ENCODE data around the gene LMAN2. TPM values are rescaled to one million over a fixed set of nuclear protein-coding genes. Genes with fewer than 3 reads are reported as not detected.

LMAN2 gene
- total RNA-seq, 1 donor from 2014 or later, result 252 TPM

DNA sequence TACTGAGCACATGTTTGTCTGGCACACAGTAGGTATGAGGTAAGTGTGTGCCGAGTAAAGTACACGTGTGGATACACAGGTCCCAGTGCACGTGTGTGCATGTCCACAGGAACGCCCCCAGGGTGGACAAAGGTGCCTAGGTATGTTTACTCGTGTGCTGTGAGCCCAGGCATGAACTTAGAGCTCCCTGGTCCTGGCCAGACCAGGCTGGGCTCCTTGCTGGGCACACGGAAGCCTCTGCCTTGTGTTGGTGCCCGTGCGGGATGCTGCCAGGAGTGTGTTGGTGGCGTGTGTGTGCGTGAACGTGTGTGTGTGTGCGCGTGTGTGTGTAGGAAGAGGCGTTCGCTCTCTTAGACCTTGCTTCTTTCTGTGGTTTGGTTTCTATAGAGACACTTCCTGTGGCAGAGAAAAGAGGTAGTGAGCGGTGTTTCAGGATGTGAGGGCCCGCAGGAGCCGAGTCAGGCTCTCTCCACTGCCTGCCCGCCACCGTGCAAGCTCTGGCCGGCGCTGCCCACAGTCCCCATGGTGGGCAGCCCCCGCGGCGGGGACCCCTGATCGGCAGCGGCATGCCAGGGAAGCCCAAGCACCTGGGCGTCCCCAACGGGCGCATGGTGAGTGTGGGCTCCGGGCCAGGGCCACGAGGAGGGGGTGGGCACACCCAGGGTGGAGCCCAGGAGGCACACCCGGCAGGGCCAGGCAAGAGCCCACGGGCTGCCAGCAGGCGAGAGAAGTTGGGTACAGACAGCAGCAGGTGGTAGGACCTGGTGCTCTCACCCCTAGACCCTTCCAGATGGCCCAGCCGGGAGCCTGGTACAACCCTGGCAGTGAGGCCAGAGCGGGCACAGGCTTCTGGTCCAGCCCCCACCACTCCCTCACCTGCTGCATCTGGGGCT, 6.2 kb upstream of the LMAN2 start, which contains the start of gene RGS14:
Gene RGS14 (plus strand): TSS at position 466 of the 893 bp plus-strand sequence. CDS start 101 bp downstream, at position 567.
- H3K4me3 ChIP-seq (ENCODE audit: low read depth, low read length), result no peak within 1 kb of the TSS
- TF ChIP-seq, protein P1, sequence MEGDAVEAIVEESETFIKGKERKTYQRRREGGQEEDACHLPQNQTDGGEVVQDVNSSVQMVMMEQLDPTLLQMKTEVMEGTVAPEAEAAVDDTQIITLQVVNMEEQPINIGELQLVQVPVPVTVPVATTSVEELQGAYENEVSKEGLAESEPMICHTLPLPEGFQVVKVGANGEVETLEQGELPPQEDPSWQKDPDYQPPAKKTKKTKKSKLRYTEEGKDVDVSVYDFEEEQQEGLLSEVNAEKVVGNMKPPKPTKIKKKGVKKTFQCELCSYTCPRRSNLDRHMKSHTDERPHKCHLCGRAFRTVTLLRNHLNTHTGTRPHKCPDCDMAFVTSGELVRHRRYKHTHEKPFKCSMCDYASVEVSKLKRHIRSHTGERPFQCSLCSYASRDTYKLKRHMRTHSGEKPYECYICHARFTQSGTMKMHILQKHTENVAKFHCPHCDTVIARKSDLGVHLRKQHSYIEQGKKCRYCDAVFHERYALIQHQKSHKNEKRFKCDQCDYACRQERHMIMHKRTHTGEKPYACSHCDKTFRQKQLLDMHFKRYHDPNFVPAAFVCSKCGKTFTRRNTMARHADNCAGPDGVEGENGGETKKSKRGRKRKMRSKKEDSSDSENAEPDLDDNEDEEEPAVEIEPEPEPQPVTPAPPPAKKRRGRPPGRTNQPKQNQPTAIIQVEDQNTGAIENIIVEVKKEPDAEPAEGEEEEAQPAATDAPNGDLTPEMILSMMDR (conservative IDR thresholded peaks at IDR 0.05; ENCODE audit: low read depth, low read length), result no peak
- DNase-seq (ENCODE audit: low read depth), result no peak

DNA sequence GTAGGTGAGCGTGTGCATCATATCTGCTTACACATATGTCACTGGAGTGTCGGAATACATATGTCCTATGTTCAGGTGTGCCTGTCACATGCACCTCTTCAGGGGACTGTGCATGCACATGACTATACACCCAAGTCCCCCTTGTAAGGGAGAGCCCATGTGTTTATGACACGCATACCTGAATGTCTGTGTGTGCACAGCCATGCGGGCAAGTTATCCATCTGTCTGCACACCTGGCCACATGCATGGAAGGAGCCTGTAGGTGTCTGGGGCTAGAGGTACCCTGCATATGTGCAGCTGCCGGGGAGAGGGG, 5.6 kb upstream of the LMAN2 start:
- TF ChIP-seq, protein P1 (conservative IDR thresholded peaks at IDR 0.05; ENCODE audit: low read depth, low read length), result no peak
- no peak overlapping the region for H3K4me3 ChIP-seq (ENCODE audit: low read depth, low read length)
- DNase-seq (ENCODE audit: low read depth), result no peak

DNA sequence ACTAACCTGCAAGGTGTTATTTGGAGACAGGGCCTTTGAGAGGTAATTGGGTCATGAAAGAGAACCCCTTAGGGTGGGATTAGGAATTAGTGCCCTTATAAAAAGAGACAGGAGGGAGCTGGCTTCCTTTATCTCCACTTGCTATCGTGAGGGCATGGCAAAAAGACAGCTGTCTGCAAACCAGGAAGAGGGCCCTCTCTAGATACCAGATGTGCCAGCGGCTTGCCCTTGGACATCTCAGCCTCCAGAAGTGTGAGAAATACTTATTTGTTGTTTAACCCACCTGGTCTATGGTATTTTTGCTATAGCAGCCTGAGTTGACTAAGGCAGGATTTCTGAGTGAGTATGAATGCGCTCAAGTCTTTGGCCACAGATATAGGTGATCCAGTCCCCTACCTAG, 5.3 kb upstream of the LMAN2 start:
- TF ChIP-seq, protein P1 (conservative IDR thresholded peaks at IDR 0.05; ENCODE audit: low read depth, low read length), result no peak
- no peak for DNase-seq (ENCODE audit: low read depth)
- H3K4me3 ChIP-seq (ENCODE audit: low read depth, low read length), result no peak overlapping the region

DNA sequence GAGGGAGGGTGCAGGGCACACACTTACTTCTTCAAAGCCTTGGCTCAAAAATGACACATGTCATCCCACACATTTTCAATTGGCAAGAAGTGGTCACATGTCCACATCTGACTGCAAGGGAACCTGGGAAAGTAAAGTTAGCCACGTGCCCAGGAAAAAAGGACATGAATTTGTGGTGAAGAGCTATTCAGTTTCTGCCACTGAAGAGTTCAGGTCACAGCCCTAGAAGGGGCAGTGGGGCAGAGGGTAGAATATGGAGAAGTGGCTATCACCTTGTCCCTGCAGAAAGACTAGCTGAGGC, 4.3 kb upstream of the LMAN2 start:
- DNase-seq (ENCODE audit: low read depth), result no peak
- no peak overlapping the region for H3K4me3 ChIP-seq (ENCODE audit: low read depth, low read length)
- TF ChIP-seq, protein P1 (conservative IDR thresholded peaks at IDR 0.05; ENCODE audit: low read depth, low read length), result no peak

DNA sequence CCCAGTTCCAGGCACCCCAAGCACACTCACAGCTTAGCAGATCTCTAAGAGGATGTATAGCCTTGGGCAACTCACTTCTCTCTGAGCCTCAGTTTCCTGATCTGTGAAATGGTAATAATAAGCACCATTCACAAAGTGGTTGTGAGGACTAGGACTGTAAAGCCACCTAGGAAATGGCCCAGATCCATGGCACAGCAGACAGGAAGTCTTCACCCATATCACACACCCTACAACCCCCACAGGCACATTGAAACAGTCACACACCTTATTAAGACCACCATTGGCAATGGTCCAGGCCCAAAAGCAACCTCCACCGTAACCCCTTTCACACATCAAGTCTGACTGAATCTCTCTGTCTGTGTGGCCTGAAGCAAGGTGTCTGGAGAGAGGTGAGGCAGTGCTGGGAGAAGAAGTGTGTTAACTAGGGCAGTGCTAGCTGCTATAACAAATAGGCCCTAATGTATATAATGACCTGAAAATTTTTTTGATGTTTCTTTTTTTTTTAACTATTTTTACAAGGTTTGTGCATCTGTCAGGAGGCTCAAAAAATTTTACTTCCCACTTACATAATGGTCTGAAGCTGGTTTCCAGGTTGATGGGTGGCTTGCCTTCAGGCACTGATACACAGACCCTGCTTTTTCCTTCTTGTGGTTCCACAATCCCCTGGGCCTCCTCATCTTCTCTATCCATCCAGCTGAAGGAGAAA, 3.8 kb upstream of the LMAN2 start:
- no peak overlapping the region for H3K4me3 ChIP-seq (ENCODE audit: low read depth, low read length)
- DNase-seq (ENCODE audit: low read depth), result no peak
- TF ChIP-seq, protein P1 (conservative IDR thresholded peaks at IDR 0.05; ENCODE audit: low read depth, low read length), result no peak

DNA sequence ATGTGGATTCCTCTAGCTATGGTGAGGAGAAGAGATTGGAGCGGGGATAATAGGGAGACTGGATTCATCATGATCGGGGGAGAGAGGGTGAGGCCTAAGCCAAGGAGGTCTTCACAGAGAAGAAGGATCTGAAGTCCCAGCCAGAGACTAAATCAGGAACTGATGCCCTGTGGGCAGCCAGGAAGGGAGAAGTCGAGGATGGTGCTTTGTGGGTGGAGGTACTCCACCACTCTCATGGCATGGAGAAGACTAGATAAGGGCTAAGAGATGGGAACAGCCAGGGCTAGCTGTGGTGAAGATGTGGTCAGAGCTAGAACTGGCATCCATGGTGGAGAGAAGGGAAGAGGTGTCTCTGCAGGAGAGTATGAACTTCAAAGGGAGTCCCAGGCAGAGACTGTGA, 3.2 kb upstream of the LMAN2 start:
- TF ChIP-seq, protein P1 (conservative IDR thresholded peaks at IDR 0.05; ENCODE audit: low read depth, low read length), result no peak
- no peak overlapping the region for H3K4me3 ChIP-seq (ENCODE audit: low read depth, low read length)
- no peak for DNase-seq (ENCODE audit: low read depth)

All from epithelial cell of proximal tubule (primary cell).